ENCODE data around the gene TRIP12.
A peak's percentile ranks its signal among the peaks of the same experiment; 100 is the strongest.
"Not testable (repeated sequence)": the region's sequence is repeated elsewhere in the genome, so short reads cannot be mapped to it uniquely, and the experiment has no call there.

The TRIP12 gene

DNA sequence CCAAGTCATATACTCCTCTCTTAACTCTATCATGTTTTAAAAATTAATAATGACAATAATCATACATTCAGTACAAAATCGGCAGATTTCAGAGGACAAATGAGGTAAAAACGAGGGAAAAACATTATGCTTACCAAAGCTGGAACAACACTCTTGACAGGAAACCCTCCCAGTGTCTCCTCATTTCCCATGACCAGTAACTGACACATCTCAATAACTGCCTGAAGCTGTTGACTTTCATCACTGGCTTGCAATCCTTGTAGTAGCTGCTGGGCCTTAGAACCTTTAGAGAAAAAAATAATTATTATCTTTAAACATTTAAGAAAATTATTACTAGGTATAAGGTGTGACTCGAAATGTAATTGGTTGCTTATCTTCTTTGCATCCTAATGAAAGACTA lies 103.6 kb downstream of the TRIP12 start:
- no peak for DNase-seq

DNA sequence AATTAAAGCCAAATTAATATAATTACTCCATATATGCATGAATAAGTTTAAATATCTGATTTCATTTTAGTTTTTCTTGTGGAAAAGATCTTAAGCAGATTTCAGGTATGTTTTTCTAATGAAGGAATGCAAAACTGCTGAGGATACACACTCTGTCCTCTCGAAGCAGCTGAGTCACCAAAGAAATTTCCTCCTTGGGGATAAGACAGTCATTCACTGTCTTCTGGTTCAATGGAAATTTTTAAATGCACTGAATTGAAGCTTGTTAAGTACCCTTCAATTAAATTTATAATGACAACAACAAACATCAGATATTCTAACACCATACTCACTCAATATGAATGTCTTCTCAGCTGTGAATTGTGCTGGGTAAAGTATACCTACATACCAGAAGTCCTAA lies 106.0 kb downstream of the TRIP12 start:
- DNase-seq = peak; percentile 36

GRCh38 chr2:229815342-229815741 lies 106.5 kb downstream of the TRIP12 start:
- DNase-seq = no peak

GRCh38 chr2:229810786-229811185 lies 111.0 kb downstream of the TRIP12 start:
- DNase-seq = no peak

- DNase-seq = no peak
These were observed 116.2 kb downstream of the TRIP12 start for GRCh38 chr2:229805559-229805958.

GRCh38 chr2:229802785-229803184 lies 119.0 kb downstream of the TRIP12 start:
- no peak for DNase-seq

DNA sequence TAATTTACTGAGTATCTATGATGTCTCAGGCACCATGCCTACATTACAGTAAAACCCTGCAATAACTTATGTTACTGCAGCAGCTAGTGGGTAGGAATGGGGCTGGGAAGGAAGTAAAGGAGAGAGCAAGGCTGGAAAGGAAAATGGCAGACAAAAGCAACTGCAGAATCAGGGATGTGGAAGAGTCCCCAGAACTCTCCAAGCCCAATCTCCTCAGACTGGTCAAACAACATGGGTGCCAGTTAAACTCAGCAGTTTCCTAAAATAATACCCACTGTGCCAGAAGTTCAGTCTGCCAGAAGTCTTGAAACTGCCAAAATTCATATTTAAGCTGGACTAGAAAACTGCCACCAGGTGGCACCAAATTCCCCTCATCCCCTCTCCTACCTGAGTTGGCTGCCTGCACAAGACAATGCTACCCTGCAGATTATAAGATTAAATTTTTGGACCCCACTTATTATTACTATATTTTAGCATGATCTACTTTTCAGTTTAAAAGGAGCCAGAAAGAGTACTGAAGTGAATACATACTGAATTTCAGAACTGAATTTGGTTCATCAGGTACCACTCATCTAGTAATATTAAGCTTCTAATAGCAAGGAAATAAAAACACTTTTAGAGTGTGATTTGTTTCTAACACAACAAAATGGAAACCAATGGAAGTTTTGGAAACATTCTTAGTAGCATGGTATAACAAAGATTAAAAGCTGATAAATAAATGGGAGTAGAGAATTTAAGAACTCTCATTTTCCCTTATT lies 120.6 kb downstream of the TRIP12 start:
- no peak for DNase-seq

DNA sequence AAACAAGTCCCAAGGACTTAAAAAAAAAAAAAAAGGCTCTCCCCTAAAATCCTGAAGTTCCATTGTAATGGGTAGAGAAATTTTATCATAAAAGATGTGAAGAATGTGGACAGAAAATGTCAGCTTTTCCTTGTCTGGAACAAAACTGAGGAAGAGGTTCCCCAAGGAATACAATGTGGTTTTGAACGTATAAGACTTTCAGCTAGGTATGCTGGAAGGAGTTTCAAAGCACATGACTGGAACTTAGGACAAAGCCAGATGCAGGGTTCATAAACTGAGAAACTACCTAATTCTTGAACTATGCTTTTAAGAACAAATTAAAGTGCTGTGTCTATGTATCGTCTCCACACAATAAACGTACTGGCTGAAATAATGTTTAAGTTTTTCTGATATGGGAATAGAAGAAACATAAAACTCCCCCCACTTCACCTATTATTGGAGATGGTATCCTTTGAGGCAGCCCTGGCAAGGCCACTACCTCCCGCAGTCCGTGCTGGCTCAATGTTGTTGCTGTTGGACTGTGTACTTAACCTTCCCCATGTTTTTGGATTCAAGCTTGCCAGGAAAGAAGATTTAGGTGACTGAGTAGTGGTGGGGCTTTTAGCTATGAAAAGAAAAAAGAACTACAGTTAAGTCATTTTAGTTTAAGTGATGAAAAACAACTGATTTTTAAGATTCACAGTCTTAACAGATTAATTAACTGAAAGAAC lies 123.2 kb downstream of the TRIP12 start:
- no peak for DNase-seq

- no peak for DNase-seq
These were observed 126.8 kb downstream of the TRIP12 start for GRCh38 chr2:229795058-229795457.

- no peak for DNase-seq
These were observed 127.2 kb downstream of the TRIP12 start for GRCh38 chr2:229794636-229795035.

DNA sequence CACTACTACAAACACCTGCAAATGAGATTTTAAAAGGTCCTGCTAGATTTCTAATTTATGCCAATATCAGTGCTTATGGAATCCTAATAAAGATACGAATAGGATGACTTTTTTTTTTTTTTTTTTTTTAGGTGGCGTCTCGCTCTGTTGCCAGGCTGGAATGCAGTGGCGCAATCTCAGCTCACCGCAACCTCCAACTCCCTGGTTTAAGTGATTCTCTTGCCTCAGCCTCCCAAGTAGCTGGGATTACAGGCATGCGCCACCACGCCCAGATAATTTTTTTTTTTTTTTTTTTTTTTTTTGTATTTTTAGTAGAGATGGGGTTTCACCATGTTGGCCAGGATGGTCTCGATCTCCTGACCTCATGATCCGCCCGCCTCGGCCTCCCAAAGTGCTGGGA lies 135.5 kb downstream of the TRIP12 start:
- not testable (repeated sequence) for DNase-seq

GRCh38 chr2:229784791-229785190 lies 137.0 kb downstream of the TRIP12 start:
- no peak for DNase-seq

GRCh38 chr2:229783108-229783721 lies 138.6 kb downstream of the TRIP12 start:
- no peak for DNase-seq

GRCh38 chr2:229780856-229781773 lies 140.7 kb downstream of the TRIP12 start:
- peak; percentile 33 for DNase-seq

DNA sequence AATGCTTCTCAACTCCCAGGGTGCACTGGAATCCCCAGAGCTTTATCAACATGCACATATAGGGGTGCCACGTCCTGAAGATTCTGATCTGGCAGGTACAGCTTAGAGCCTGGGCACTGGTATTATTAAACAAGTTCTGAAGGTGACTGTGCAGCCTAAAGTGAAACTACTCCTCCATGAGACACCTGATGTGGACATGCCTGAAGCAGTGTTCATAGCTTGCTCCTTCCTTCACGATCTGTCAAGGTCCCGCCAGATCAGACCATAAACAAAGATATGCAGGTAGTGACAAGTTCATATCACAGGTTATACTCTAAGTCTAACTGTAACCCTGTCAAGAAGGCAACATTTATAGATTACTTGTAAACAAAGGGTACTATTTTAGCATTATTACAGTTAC lies 142.2 kb downstream of the TRIP12 start:
- no peak for DNase-seq

GRCh38 chr2:229777716-229778115 lies 144.1 kb downstream of the TRIP12 start:
- no peak for DNase-seq

- DNase-seq = no peak
These were observed 146.0 kb downstream of the TRIP12 start for GRCh38 chr2:229775614-229776313.

DNA sequence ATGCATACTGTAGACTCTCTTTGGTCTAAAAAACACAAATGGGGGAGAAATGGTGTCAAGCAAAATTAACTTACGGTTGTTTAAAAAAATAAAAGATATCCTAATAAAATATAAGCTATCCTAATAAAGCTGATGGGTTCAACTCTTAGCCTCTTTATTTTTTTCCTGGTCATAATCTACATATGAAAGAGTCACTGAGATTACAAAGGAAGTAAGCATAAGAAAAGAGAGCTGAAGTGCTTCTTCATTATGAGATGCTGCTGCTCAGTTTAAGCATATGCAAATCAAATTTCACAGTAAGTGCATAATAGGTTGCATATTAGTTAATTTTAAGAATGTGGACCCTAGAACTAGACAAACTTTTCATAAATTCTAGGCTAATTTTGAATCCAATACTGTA lies 147.6 kb downstream of the TRIP12 start:
- no peak for DNase-seq

GRCh38 chr2:229768235-229768634 lies 153.6 kb downstream of the TRIP12 start:
- DNase-seq = no peak

DNA sequence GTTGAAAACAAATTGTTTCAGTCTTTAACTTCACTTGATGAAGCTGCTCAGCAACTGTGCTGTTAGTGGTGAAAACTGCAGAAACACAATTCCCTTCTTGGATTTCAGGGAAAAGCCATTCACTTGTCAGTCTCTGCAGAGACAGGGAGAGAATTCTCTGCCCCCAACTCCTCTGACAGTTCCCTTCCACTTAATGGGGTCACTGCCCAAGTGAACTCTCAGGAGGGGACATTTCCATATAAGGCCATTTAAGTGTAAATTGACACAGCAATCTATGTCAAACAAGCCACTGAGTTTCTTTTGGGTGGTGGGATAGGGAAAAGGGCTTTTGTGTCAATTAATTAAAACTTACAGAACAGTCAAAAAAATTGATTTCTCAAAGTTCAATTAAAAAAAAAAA lies 156.1 kb downstream of the TRIP12 start:
- DNase-seq = no peak

GRCh38 chr2:229761663-229762062 lies 160.1 kb downstream of the TRIP12 start:
- no peak for DNase-seq

GRCh38 chr2:229757462-229757861 lies 164.3 kb downstream of the TRIP12 start:
- not testable (repeated sequence) for DNase-seq

Measured in NCI-H226 (cell line).